Measurements from ENCODE around the gene DCLK2.

DCLK2 gene

GRCh38 chr4:150117094-150117493 is 38.8 kb downstream of the DCLK2 start:
- TF ChIP-seq CTCF (IDR thresholded peaks at IDR 0.05; ENCODE audit: low read length) (no peak), EZH2 (IDR thresholded peaks at IDR 0.05; ENCODE audit: borderline replicate concordance, low read length) (no peak)
- H3K4me1 ChIP-seq (ENCODE audit: insufficient read depth, low read length, severe bottlenecking): no peaks in the 10 kb centered on the region
- H3K4me2 ChIP-seq (ENCODE audit: low read length): no peak overlapping the region

DNA sequence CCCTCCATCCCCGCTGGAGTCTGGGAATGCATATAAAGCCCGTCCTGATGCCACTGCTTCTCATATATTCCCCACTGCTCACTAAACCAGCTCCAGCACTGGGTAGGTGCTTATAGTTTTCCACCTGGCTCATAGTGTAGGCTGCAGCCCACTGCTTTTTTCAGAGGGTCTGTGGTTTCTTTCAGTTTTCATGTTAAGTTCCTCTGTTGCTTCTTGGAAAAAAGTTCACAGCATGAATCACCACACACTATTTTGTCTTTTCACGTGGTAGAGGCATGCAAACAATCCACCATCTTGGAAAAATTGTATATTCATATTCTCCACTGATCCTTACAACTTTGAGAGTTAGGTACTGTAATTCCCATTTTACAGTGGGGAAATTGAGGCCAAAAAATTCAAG is 39.4 kb downstream of the DCLK2 start:
- no peak overlapping the region for H2AFZ ChIP-seq (ENCODE audit: low read length)
- H3K27ac ChIP-seq (ENCODE audit: low read depth, low read length, poor library complexity, severe bottlenecking): no peak overlapping the region
- H3K4me3 ChIP-seq (ENCODE audit: low read depth, low read length, poor library complexity, severe bottlenecking): no peak overlapping the region
- H3K9ac ChIP-seq (ENCODE audit: low read length): no peak overlapping the region
- no peak for TF ChIP-seq CTCF (IDR thresholded peaks at IDR 0.05; ENCODE audit: low read length)
- no peak for TF ChIP-seq EZH2 (IDR thresholded peaks at IDR 0.05; ENCODE audit: borderline replicate concordance, low read length)
- no peaks in the 10 kb centered on the region for H4K20me1 ChIP-seq (ENCODE audit: insufficient read depth, low read length)
- H3K9me2 ChIP-seq (ENCODE audit: low read depth, low read length): no peaks in the 10 kb centered on the region
- no peaks in the 10 kb centered on the region for H3K4me1 ChIP-seq (ENCODE audit: insufficient read depth, low read length, severe bottlenecking)
- H3K4me2 ChIP-seq (ENCODE audit: low read length): no peak overlapping the region
- H3K79me2 ChIP-seq (ENCODE audit: insufficient read depth, low read length): no peaks in the 10 kb centered on the region
- H3F3A ChIP-seq (ENCODE audit: insufficient read depth, low read length): no peaks in the 10 kb centered on the region
- no peaks in the 10 kb centered on the region for H3K36me3 ChIP-seq (ENCODE audit: insufficient read depth, low read length)
- H3K9me3 ChIP-seq (ENCODE audit: low read length): no peaks in the 10 kb centered on the region
- no peaks in the 10 kb centered on the region for H3K27me3 ChIP-seq (ENCODE audit: insufficient read depth, low read length)

More at GRCh38 chr4:150117094-150117493, 38.8 kb downstream of the DCLK2 start:
- H3K9me3 ChIP-seq (ENCODE audit: low read length): no peaks in the 10 kb centered on the region
- H2AFZ ChIP-seq (ENCODE audit: low read length): no peak overlapping the region
- no peaks in the 10 kb centered on the region for H3K36me3 ChIP-seq (ENCODE audit: insufficient read depth, low read length)
- H3K27me3 ChIP-seq (ENCODE audit: insufficient read depth, low read length): no peaks in the 10 kb centered on the region
- no peaks in the 10 kb centered on the region for H3K79me2 ChIP-seq (ENCODE audit: insufficient read depth, low read length)
- no peaks in the 10 kb centered on the region for H4K20me1 ChIP-seq (ENCODE audit: insufficient read depth, low read length)
- H3K4me3 ChIP-seq (ENCODE audit: low read depth, low read length, poor library complexity, severe bottlenecking): no peak overlapping the region
- no peak overlapping the region for H3K27ac ChIP-seq (ENCODE audit: low read depth, low read length, poor library complexity, severe bottlenecking)
- H3K9ac ChIP-seq (ENCODE audit: low read length): no peak overlapping the region
- no peaks in the 10 kb centered on the region for H3K9me2 ChIP-seq (ENCODE audit: low read depth, low read length)
- H3F3A ChIP-seq (ENCODE audit: insufficient read depth, low read length): no peaks in the 10 kb centered on the region

DNA sequence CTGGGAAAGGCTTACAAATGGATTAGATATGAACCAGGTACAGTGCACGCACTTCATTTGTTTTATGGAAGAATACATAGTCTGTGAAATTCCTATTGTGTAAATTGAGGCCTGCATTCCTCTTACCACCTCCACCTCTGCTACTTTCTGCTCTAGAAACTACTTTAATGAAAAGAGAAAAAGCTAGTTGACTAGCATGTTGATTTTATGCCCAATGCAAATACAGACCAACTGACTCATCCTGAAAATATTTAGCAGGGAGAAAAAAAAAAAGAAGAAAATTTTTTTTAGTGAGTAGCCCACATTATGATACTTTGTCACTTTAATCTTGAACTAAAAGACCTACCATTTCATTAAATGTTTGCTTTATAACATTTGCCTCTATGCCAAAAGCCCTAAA is 41.2 kb downstream of the DCLK2 start:
- no peak overlapping the region for H3K4me2 ChIP-seq (ENCODE audit: low read length)

More for the DNA sequence above, 41.2 kb downstream of the DCLK2 start:
- H3K4me1 ChIP-seq (ENCODE audit: insufficient read depth, low read length, severe bottlenecking): no peaks in the 10 kb centered on the region
- no peak overlapping the region for H2AFZ ChIP-seq (ENCODE audit: low read length)
- no peaks in the 10 kb centered on the region for H3K79me2 ChIP-seq (ENCODE audit: insufficient read depth, low read length)
- H3K9ac ChIP-seq (ENCODE audit: low read length): no peak overlapping the region
- H3K36me3 ChIP-seq (ENCODE audit: insufficient read depth, low read length): no peaks in the 10 kb centered on the region
- H3K9me3 ChIP-seq (ENCODE audit: low read length): no peaks in the 10 kb centered on the region
- no peak overlapping the region for H3K4me3 ChIP-seq (ENCODE audit: low read depth, low read length, poor library complexity, severe bottlenecking)
- no peak for TF ChIP-seq CTCF (IDR thresholded peaks at IDR 0.05; ENCODE audit: low read length)
- TF ChIP-seq EZH2 (IDR thresholded peaks at IDR 0.05; ENCODE audit: borderline replicate concordance, low read length): no peak
- no peak overlapping the region for H3K27ac ChIP-seq (ENCODE audit: low read depth, low read length, poor library complexity, severe bottlenecking)
- H3K9me2 ChIP-seq (ENCODE audit: low read depth, low read length): no peaks in the 10 kb centered on the region
- H3F3A ChIP-seq (ENCODE audit: insufficient read depth, low read length): no peaks in the 10 kb centered on the region
- no peaks in the 10 kb centered on the region for H3K27me3 ChIP-seq (ENCODE audit: insufficient read depth, low read length)
- no peaks in the 10 kb centered on the region for H4K20me1 ChIP-seq (ENCODE audit: insufficient read depth, low read length)

Data from OCI-LY1 (cell line).